ENCODE measurements around the gene LHFPL2.

LHFPL2 gene

GRCh38 chr5:78618303-78618702 lies 30.3 kb downstream of the LHFPL2 start:
- DNase-seq (ENCODE audit: low read depth), result no peak

DNA sequence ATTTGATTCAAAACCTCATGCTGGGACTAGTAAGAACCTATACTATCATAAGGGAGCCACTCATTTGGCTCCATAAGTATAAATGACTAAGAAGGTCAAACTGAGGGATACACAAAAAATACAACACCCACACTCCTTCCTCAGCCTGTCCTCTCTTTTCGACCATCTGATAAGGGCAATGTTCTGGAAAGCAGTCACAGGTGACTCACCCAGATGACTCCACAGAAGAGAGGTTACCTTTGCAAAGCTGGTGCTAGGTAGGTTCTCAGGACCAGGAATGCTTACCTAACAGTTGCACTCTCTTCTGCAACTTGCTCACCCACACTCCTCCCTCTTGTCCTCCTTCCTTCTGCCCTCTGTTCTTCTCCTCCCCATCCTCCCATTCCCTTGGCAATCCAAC lies 32.9 kb downstream of the LHFPL2 start:
- DNase-seq (ENCODE audit: low read depth), result no peak

DNA sequence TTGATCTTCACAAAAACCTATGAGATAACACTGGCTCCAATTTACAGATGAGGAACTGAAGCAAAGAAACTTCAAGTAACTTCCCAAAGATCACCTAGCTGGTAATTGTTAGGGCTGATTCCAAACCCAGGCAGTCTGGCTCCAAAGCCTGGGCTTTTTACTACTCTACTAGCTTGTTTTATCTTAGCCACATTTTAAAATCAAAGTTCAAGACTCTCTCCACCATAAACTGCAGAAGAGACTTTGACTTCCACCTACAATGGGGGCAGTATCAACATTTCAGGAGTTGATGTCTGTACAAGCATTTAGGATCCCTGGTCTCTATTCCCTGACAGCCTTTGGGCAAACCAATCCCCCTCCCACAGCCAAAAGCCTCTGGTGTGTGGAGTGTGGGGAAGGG lies 33.8 kb downstream of the LHFPL2 start:
- DNase-seq (ENCODE audit: low read depth), result no peak

DNA sequence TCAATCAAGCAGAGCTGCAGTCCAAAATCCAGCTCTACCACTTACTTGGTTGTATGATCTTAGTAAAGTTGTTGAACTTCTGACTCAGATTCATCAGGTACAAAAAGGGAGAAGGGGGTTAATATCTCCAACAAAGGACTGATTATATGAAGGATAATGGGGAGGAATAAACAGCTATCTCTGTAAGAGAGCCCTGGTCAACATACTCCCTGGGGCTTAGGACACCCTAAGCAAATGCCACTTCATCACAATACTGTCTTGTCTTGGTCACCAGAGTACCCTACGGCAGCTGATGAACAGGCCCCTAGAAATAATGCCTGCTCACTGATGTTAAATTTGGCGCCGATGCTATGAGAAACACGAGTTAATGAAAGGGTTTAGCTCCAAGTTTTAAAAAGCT lies 34.8 kb downstream of the LHFPL2 start:
- no peak for DNase-seq (ENCODE audit: low read depth)

DNA sequence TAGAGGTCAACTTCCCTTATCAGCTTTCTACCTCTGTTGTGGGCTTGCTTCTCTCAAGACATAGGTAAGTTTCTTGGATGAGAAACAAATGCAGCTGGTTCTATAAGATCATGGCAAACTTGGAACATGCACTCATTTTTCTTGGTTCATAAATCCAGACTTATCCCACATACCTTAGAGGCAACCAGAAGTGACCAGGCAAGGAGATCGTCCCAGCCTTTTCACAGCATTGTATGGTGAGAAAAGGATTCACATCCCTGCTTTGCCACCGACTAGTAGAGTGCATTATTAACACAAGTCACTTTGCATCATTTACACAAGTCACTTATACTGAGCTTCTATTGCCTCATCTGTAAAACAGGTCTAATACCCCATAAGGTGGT lies 35.4 kb downstream of the LHFPL2 start:
- DNase-seq (ENCODE audit: low read depth), result no peak

GRCh38 chr5:78612227-78613150 lies 36.1 kb downstream of the LHFPL2 start:
- no peak for DNase-seq (ENCODE audit: low read depth)

DNA sequence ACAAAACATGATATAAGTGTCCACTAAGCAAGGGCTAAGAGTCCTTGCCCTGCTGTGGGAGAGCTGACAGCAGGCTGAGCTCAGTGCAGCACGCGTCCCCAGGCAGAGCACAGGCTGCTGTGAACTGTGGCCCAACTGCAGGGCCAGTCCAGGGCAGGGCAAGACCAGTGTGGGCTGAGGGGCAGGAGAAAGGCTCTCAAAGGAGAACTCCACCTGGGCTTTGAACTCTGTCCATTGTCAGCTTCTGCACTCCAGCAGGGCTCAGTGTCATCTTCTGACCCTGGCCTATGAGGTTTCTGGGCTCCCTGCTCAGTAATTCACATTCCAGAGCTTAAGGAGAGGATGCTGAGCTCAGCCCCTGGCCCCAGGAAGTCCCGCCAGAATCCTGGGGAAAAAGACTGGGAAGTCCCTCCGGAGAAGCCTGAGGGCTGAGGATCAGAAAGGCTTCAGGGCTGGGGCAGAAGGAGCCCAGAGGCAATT lies 37.4 kb downstream of the LHFPL2 start:
- no peak for DNase-seq (ENCODE audit: low read depth)

- DNase-seq (ENCODE audit: low read depth), result no peak
Measured at GRCh38 chr5:78610636-78611035, 37.9 kb downstream of the LHFPL2 start.

- DNase-seq (ENCODE audit: low read depth), result peak; percentile 62
Measured at GRCh38 chr5:78610163-78610583, 38.4 kb downstream of the LHFPL2 start.

DNA sequence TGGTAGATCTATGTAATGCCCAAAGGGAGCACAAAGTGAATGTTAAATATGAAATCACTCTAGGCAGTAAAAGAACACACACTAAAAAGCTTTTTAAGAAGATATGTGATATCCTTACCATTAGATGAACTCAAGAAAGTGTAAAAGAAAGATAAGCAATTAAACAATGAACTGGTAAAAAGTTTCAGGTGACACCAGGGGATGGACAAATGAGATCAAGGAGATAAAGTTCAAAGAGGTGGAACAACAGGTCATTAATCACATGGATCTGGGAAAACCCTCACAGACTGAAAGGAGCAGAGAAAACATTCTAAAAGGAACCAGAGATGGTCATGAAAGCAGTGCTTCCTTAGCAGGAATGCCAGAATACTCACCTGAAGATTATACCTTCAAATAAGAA lies 40.7 kb downstream of the LHFPL2 start:
- DNase-seq (ENCODE audit: low read depth), result no peak

DNA sequence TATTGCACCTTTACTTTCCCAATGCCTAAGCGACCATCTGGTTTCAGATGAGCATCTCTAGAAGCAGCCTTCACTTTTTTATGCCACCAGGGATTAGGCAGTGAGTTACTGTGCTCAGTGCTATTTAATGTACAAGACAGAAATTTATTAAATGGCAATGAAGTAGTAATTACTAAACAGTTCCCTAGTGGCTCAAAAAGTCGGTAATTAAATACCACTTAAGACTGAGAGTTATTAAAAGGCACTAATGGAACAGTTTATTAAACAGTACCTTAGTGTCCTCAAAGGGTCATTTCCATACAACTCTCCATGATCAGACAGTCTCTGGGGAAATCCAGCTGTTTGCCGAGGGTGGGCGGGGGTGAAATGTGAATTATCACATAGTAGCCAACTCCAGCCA lies 42.3 kb downstream of the LHFPL2 start:
- no peak for DNase-seq (ENCODE audit: low read depth)

- DNase-seq (ENCODE audit: low read depth), result no peak
Measured at GRCh38 chr5:78605611-78606010, 43.0 kb downstream of the LHFPL2 start.

- DNase-seq (ENCODE audit: low read depth), result no peak
Measured at GRCh38 chr5:78604689-78605285, 43.8 kb downstream of the LHFPL2 start.

DNA sequence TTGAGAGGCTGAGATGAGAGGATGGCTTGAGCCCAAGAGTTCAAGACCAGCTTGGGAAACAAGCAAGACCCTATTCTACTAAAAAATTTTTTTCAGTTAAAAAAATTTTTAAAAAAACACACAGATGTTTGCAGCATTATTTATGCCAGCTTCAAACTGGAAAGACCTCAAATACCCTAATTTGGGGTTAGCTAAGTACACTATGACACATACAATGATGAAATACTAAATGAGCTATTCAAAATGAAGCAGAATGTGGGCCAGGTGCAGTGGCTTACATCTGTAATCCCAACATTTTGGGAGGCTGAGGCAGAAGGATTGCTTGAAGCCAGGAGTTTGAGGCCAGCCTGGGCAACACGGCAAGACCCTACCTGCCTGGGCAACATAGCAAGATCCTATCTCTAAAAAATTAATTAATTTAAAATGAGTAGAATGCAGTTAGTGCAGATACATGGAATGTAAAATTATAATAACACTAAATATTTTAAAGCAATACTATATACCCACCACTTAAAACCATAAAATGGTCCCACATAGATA lies 44.9 kb downstream of the LHFPL2 start:
- no peak for DNase-seq (ENCODE audit: low read depth)

GRCh38 chr5:78602400-78602799 lies 46.2 kb downstream of the LHFPL2 start:
- no peak for DNase-seq (ENCODE audit: low read depth)

GRCh38 chr5:78601559-78602314 lies 46.8 kb downstream of the LHFPL2 start:
- DNase-seq (ENCODE audit: low read depth), result no peak

DNA sequence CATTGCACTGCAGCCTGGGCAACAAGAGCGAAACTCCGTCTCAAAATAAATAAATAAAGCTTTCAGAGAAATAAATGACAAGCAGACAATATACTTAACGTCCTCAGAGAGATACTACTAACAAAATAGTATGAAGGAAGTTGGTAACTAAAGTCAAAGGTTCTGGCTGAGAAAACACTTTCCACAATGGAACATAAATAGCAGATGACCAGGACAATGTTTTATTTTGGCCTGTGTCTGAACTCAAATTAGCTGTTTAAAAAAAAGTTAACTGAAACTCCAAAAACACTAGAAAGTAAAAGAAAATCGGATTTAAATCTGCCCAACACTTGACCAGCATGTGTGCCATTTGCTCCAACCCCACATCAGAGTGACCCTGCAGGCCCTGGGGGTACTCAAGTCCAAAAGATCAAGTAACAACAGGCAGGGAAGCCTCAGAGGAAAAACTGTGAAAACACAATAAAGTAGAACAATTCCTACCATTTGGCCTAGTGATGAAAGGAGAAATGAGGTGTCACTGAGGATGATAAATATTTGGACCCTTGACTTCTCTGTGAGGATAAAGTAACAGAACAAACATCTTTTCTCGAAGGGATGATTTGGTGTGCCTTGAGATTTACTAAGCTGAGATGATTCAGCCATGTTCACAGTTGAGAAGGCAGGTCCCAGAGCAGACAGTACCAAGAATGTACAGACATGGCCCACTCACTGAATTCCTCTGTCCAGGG lies 47.7 kb downstream of the LHFPL2 start:
- DNase-seq (ENCODE audit: low read depth), result no peak

GRCh38 chr5:78598973-78599372 lies 49.6 kb downstream of the LHFPL2 start:
- DNase-seq (ENCODE audit: low read depth), result no peak

- DNase-seq (ENCODE audit: low read depth), result peak; percentile 30
Measured at GRCh38 chr5:78597974-78598371, 50.6 kb downstream of the LHFPL2 start.

GRCh38 chr5:78597068-78597973 lies 51.3 kb downstream of the LHFPL2 start:
- peak; percentile 34 for DNase-seq (ENCODE audit: low read depth)

GRCh38 chr5:78595458-78595921 lies 53.1 kb downstream of the LHFPL2 start:
- DNase-seq (ENCODE audit: low read depth), result no peak
